HEK293 (cell line): ENCODE measurements around the gene TOR2A.

Source experiments
- CTCF ChIA-PET: fragments of 350-600 bp; formaldehyde crosslinking; extraction: SDS; loops from one replicate; lab custom pipeline; 2021; ENCODE audit warnings: antibody characterized with exemption; lab: Yijun Ruan, JAX
- POLR2A ChIA-PET: fragments of 300-600 bp; formaldehyde crosslinking; extraction: SDS; loops from one replicate; lab custom pipeline; 2020; ENCODE audit warnings: antibody characterized with exemption, inconsistent platforms; lab: Yijun Ruan, JAX
- H3K27ac ChIP-seq: fragments of 200-500 bp; sonication (Bioruptor generic); 2 replicates; pipeline ENCODE4 v1.5.1; 2014; ENCODE audit warnings: low read depth, low read length, control low read depth, inconsistent platforms; ENCODE audit errors: extremely low read depth
- H3K36me3 ChIP-seq, 2 experiments: fragments of 200-500 bp in 1 of 2; sonication (Bioruptor generic) in 1 of 2; 1 replicate in 1 of 2; 2 replicates in 1 of 2; pipeline ENCODE4 v1.5.1; 2014 to 2017; ENCODE audit warnings: inconsistent platforms in 2 of 2, low read length in 2 of 2; ENCODE audit not compliant: control insufficient read depth in 2 of 2, insufficient read depth in 1 of 2
- H3K4me1 ChIP-seq: fragments of 200-500 bp; sonication (Bioruptor generic); 2 replicates; pipeline ENCODE4 v1.5.1; 2014; ENCODE audit warnings: mild to moderate bottlenecking, low read length, inconsistent platforms; ENCODE audit not compliant: control insufficient read depth, insufficient read depth
- H3K4me3 ChIP-seq: 2 replicates; pipeline ENCODE4 v1.5.1; 2011; ENCODE audit warnings: low read depth, mild to moderate bottlenecking, control low read depth, low read length, moderate library complexity
- H3K9me3 ChIP-seq: fragments of 200-500 bp; sonication (Bioruptor generic); 2 replicates; pipeline ENCODE4 v1.5.1; 2014; ENCODE audit warnings: low read depth, low read length, inconsistent platforms; ENCODE audit not compliant: control insufficient read depth, insufficient read depth
- ZBTB44 ChIP-seq: fragments of 450-650 bp; IDR thresholded peaks from 2 replicates; pipeline ENCODE4 v1.5.1; 2018; ENCODE audit warnings: missing biosample characterization, mild to moderate bottlenecking, missing genetic modification characterization
- ZEB2 ChIP-seq: fragments of 450-650 bp; formaldehyde crosslinking; IDR thresholded peaks from 2 replicates; pipeline ENCODE4 v1.5.1; 2016; ENCODE audit warnings: missing biosample characterization, missing genetic modification characterization
- ZNF132 ChIP-seq: fragments of 450-650 bp; formaldehyde crosslinking; IDR thresholded peaks from 2 replicates; pipeline ENCODE4 v1.5.1; 2017; ENCODE audit warnings: missing biosample characterization, missing genetic modification characterization, borderline replicate concordance
- ZNF140 ChIP-seq: fragments of 450-650 bp; formaldehyde crosslinking; IDR thresholded peaks from 2 replicates; pipeline ENCODE4 v1.5.1; 2016; ENCODE audit warnings: missing biosample characterization, missing genetic modification characterization
- ZNF16 ChIP-seq: fragments of 450-650 bp; formaldehyde crosslinking; IDR thresholded peaks from 2 replicates; pipeline ENCODE4 v1.5.1; 2016; ENCODE audit warnings: low read depth, missing biosample characterization, missing genetic modification characterization
- ZNF184 ChIP-seq: fragments of 450-650 bp; IDR thresholded peaks from 2 replicates; pipeline ENCODE4 v1.5.1; 2018; ENCODE audit warnings: missing biosample characterization, mild to moderate bottlenecking, missing genetic modification characterization
- ZNF2 ChIP-seq: fragments of 450-650 bp; formaldehyde crosslinking; IDR thresholded peaks from 2 replicates; pipeline ENCODE4 v1.5.1; 2016; ENCODE audit warnings: missing biosample characterization, missing genetic modification characterization
- ZNF292 ChIP-seq: fragments of 450-650 bp; formaldehyde crosslinking; IDR thresholded peaks from 2 replicates; pipeline ENCODE4 v1.5.1; 2016; ENCODE audit warnings: low read depth, missing biosample characterization, missing genetic modification characterization, borderline replicate concordance
- ZNF391 ChIP-seq: fragments of 450-650 bp; formaldehyde crosslinking; IDR thresholded peaks from 2 replicates; pipeline ENCODE4 v1.5.1; 2016; ENCODE audit warnings: low read depth, missing biosample characterization, missing genetic modification characterization, borderline replicate concordance
- ZNF48 ChIP-seq: fragments of 450-650 bp; formaldehyde crosslinking; IDR thresholded peaks from 2 replicates; pipeline ENCODE4 v1.5.1; 2016; ENCODE audit warnings: missing biosample characterization, missing genetic modification characterization
- ZNF521 ChIP-seq: fragments of 450-650 bp; formaldehyde crosslinking; IDR thresholded peaks from 2 replicates; pipeline ENCODE4 v1.5.1; 2017; ENCODE audit warnings: missing biosample characterization, mild to moderate bottlenecking, missing genetic modification characterization
- ZNF544 ChIP-seq: fragments of 450-650 bp; formaldehyde crosslinking; IDR thresholded peaks from 2 replicates; pipeline ENCODE4 v1.5.0; 2017; ENCODE audit warnings: missing biosample characterization, missing genetic modification characterization
- ZNF549 ChIP-seq: fragments of 450-650 bp; IDR thresholded peaks from 2 replicates; pipeline ENCODE4 v1.5.1; 2018; ENCODE audit warnings: missing biosample characterization, missing genetic modification characterization, mild to moderate bottlenecking, inconsistent platforms, moderate library complexity
- ZNF571 ChIP-seq: fragments of 450-650 bp; formaldehyde crosslinking; IDR thresholded peaks from 2 replicates; pipeline ENCODE4 v1.5.0; 2017; ENCODE audit warnings: missing biosample characterization, missing genetic modification characterization
- ZNF654 ChIP-seq: fragments of 450-650 bp; formaldehyde crosslinking; IDR thresholded peaks from 2 replicates; pipeline ENCODE4 v1.5.1; 2016; ENCODE audit warnings: low read depth, missing biosample characterization, missing genetic modification characterization
- ZNF664 ChIP-seq: fragments of 450-650 bp; formaldehyde crosslinking; IDR thresholded peaks from 2 replicates; pipeline ENCODE4 v1.5.1; 2016; ENCODE audit warnings: missing biosample characterization, missing genetic modification characterization
- ZNF707 ChIP-seq: fragments of 450-650 bp; formaldehyde crosslinking; IDR thresholded peaks from 2 replicates; pipeline ENCODE4 v1.5.1; 2016; ENCODE audit warnings: missing biosample characterization, missing genetic modification characterization
- TF ChIP-seq, protein P1 (sequence below): fragments of 450-650 bp; formaldehyde crosslinking; IDR thresholded peaks from 2 replicates; pipeline ENCODE4 v1.5.1; 2016; ENCODE audit warnings: missing biosample characterization, missing genetic modification characterization, borderline replicate concordance

TOR2A gene

DNA sequence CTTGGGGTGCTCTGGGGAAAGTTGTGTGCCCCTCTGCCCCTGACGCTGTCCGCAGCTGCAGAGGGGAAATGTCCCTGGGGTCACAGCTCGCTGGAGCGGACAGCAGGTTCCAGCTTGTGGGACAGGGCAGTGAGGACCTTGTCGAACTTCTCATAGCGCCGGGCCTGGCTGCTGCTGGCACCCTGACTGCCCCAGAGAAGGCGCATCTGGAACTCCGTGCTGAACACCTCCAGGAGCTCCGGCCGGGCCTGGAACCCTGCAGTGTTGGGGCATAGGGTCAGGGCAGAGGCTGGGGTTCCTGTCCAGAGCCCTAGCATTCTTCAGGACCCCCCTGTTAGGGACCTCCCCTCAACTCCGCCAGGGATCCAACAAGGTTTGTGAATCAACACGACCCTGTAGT is 3.6 kb upstream of the TOR2A start:
- no peaks in the 10 kb centered on the region for H3K4me1 ChIP-seq
- H3K36me3 ChIP-seq = no peaks in the 10 kb centered on the region
- no peak overlapping the region for H3K27ac ChIP-seq
- POLR2A ChIA-PET = no interaction called here
- CTCF ChIA-PET = interaction anchor here (0.7 to 2.1 kb wide), 3 partner anchors 86 to 182 kb away, joined by 3 to 14 read pairs (median 3); no protein-coding TSS in a partner anchor
- TF ChIP-seq ZNF292 (tag by site-specific recombination) (no peak), ZNF654 (tag by site-specific recombination) (no peak), ZNF521 (tag by site-specific recombination) (no peak), ZNF707 (tag by site-specific recombination) (no peak), ZNF2 (tag by site-specific recombination) (no peak), ZNF571 (tag by site-specific recombination) (no peak), ZNF184 (tag by site-specific recombination) (no peak), ZNF48 (tag by site-specific recombination) (no peak)
- TF ChIP-seq, protein P1, sequence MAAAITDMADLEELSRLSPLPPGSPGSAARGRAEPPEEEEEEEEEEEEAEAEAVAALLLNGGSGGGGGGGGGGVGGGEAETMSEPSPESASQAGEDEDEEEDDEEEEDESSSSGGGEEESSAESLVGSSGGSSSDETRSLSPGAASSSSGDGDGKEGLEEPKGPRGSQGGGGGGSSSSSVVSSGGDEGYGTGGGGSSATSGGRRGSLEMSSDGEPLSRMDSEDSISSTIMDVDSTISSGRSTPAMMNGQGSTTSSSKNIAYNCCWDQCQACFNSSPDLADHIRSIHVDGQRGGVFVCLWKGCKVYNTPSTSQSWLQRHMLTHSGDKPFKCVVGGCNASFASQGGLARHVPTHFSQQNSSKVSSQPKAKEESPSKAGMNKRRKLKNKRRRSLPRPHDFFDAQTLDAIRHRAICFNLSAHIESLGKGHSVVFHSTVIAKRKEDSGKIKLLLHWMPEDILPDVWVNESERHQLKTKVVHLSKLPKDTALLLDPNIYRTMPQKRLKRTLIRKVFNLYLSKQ (tag by site-specific recombination) = no peak
- H3K4me3 ChIP-seq = no peak overlapping the region
- no peaks in the 10 kb centered on the region for H3K9me3 ChIP-seq

GRCh38 chr9:127735530-127736185 is 564 bp upstream of the TOR2A start:
- Histone ChIP-seq H3K4me1 (no peaks in the 10 kb centered on the region), H3K4me3 (no peak overlapping the region), H3K36me3 (peaks cover 0 to 6% of the 10 kb centered on the region in 2 experiments; a peak in 1 of 3 replicates), H3K27ac (no peak overlapping the region), H3K9me3 (no peaks in the 10 kb centered on the region)
- CTCF ChIA-PET = interaction anchor here (0.6 to 3.6 kb wide), 35 partner anchors 10 to 872 kb away, joined by 3 to 72 read pairs (median 5); partner anchors contain the start of genes CDK9, PTRH1 and TTC16
- POLR2A ChIA-PET = interaction anchor here (1.1 to 1.9 kb wide), 15 partner anchors 18 to 339 kb away, joined by 3 to 16 read pairs (median 5); partner anchors contain the start of genes CDK9, PTRH1, SLC2A8 and STXBP1
- TF ChIP-seq ZNF132 = no peak
- TF ChIP-seq ZNF549 (tag by site-specific recombination) = no peak
- TF ChIP-seq ZNF140 (tag by site-specific recombination) = no peak
- peak; percentile 82; the same call in 1 of the 2 replicates for TF ChIP-seq ZNF664 (tag by site-specific recombination)
- TF ChIP-seq ZNF544 (tag by site-specific recombination) = no peak
- no peak for TF ChIP-seq ZNF16

DNA sequence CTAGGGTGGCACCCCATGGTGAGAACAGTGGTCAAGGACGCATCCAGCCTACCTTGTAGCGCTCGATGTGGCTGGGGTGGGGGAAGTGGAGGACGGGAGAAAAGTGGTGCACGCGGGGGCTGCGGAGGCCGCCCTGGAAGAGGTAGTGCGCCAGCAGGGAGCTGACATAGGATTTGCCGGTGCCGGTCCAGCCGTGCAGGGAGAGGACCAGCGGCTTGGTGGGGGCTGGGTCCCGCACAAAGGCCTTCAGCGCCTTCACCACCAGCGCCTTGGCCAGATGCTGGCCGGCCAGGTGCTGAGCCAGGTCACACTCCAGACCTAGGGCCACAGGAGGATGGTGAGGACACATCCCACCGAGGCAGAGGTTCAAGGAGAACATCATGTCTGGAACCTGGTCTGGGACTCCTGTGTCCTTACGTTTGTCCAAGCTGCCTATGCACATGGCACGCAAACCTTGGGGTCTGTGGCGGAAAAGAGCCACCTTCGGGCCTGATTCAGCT is 797 bp downstream of the TOR2A start:
- ChIA-PET CTCF (interaction anchor here (0.6 to 3.6 kb wide), 74 partner anchors 8 to 789 kb away, joined by 3 to 72 read pairs (median 4); partner anchors contain the start of genes CDK9, CFAP157, LRSAM1 and PTRH1), POLR2A (interaction anchor here (0.6 to 1.9 kb wide), 23 partner anchors 16 to 510 kb away, joined by 3 to 16 read pairs (median 5); partner anchors contain the start of genes CDK9, LRSAM1, PTRH1 and RPL12)
- Histone ChIP-seq H3K27ac (no peak overlapping the region; the same call in 1 of the 2 replicates), H3K36me3 (peaks cover 0 to 6% of the 10 kb centered on the region in 2 experiments; a peak in 1 of 3 replicates), H3K4me3 (peak overlapping the region; percentile 70), H3K9me3 (no peaks in the 10 kb centered on the region), H3K4me1 (no peaks in the 10 kb centered on the region)
- TF ChIP-seq ZEB2 (tag by site-specific recombination) (peak; percentile 60), ZNF391 (0 out of 2 replicates have a peak, but pooled peaks have one; percentile 13), ZBTB44 (tag by site-specific recombination) (no peak), ZNF2 (tag by site-specific recombination) (peak; percentile 16; the same call in 1 of the 2 replicates)
- TF ChIP-seq, all 188 proteins: peak for 3
